Ishikawa (cell line): ENCODE results near the gene PHF19.
A peak's percentile ranks its signal among the peaks of the same experiment; 100 is the strongest.

Source experiments
- CEBPB ChIP-seq: IDR thresholded peaks from 2 replicates; pipeline ENCODE4 v1.6.1; 2012
- CREB1 ChIP-seq: IDR thresholded peaks from 2 replicates; pipeline ENCODE4 v1.6.1; 2012; ENCODE audit warnings: low read depth
- EGR1 ChIP-seq: IDR thresholded peaks from 2 replicates; pipeline ENCODE4 v1.6.1; 2012
- EP300 ChIP-seq: IDR thresholded peaks from 2 replicates; pipeline ENCODE4 v1.6.1; 2012; ENCODE audit warnings: borderline replicate concordance
- FOXM1 ChIP-seq: IDR thresholded peaks from 2 replicates; pipeline ENCODE4 v1.6.1; 2012; ENCODE audit warnings: low read depth, borderline replicate concordance
- MAX ChIP-seq: IDR thresholded peaks from 2 replicates; pipeline ENCODE4 v1.6.1; 2012
- RAD21 ChIP-seq: IDR thresholded peaks from 2 replicates; pipeline ENCODE4 v1.6.1; 2012; ENCODE audit warnings: low read depth
- REST ChIP-seq: IDR thresholded peaks from 2 replicates; pipeline ENCODE4 v1.6.1; 2012; ENCODE audit warnings: low read depth, mild to moderate bottlenecking
- TAF1 ChIP-seq: IDR thresholded peaks from 2 replicates; pipeline ENCODE4 v1.6.1; 2012; ENCODE audit warnings: low read depth, mild to moderate bottlenecking
- TEAD4 ChIP-seq: IDR thresholded peaks from 2 replicates; pipeline ENCODE4 v1.6.1; 2012
- YY1 ChIP-seq: IDR thresholded peaks from 2 replicates; pipeline ENCODE4 v1.6.1; 2012; ENCODE audit warnings: low read depth
- ZBTB7A ChIP-seq: IDR thresholded peaks from 2 replicates; pipeline ENCODE4 v1.6.1; 2012; ENCODE audit warnings: low read depth

- TF ChIP-seq EGR1, result no peak
- no peak for TF ChIP-seq TEAD4
- no peak for TF ChIP-seq FOXM1
- TF ChIP-seq REST, result no peak
- no peak for TF ChIP-seq EP300
- peak; percentile 77 for TF ChIP-seq CEBPB
- TF ChIP-seq YY1, result no peak
- no peak for TF ChIP-seq RAD21
- TF ChIP-seq TAF1, result peak; percentile 35; the same call in 1 of the 2 replicates
- peak; percentile 89 for TF ChIP-seq MAX
- no peak for TF ChIP-seq CREB1
- TF ChIP-seq ZBTB7A, result no peak
These were observed 8.7 kb downstream of the PHF19 start for GRCh38 chr9:120868339-120868675.
